ENCODE results near the gene CT47C1.

DNA sequence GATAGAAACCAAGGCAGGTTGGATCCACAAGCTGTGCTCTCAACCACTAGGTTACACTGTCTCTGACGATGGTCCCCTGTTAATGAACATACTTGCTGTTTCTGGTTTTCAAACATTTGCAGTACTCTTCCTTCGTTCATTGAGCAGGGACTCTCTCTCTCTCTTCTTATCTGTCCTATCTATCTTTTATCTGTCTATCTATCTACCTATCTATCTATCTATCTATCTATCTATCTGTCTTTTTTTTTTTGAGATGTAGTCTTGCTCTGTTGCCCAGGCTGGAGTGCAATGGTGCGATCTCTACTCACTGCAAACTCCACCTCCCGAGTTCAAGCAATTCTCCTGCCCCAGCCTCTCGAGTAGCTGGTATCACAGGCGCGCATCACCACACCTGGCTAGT lies 9.4 kb upstream of the CT47C1 start:
- TF ChIP-seq, protein P1, sequence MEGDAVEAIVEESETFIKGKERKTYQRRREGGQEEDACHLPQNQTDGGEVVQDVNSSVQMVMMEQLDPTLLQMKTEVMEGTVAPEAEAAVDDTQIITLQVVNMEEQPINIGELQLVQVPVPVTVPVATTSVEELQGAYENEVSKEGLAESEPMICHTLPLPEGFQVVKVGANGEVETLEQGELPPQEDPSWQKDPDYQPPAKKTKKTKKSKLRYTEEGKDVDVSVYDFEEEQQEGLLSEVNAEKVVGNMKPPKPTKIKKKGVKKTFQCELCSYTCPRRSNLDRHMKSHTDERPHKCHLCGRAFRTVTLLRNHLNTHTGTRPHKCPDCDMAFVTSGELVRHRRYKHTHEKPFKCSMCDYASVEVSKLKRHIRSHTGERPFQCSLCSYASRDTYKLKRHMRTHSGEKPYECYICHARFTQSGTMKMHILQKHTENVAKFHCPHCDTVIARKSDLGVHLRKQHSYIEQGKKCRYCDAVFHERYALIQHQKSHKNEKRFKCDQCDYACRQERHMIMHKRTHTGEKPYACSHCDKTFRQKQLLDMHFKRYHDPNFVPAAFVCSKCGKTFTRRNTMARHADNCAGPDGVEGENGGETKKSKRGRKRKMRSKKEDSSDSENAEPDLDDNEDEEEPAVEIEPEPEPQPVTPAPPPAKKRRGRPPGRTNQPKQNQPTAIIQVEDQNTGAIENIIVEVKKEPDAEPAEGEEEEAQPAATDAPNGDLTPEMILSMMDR (optimal IDR thresholded peaks at IDR 0.05 in 1 of 3, IDR thresholded peaks at IDR 0.05 in 1 of 3, conservative IDR thresholded peaks at IDR 0.05 in 1 of 3; ENCODE audit: extremely low read depth in 1 of 3, insufficient read depth in 2 of 3, low read length in 3 of 3): no peak
- no peak for TF ChIP-seq EZH2 (IDR thresholded peaks at IDR 0.05; ENCODE audit: low read length)

Data from keratinocyte (primary cell).